ENCODE measurements around the gene CTSV.
"Not testable (repeated sequence)": the region's sequence is repeated elsewhere in the genome, so short reads cannot be mapped to it uniquely, and the experiment has no call there.

DNA sequence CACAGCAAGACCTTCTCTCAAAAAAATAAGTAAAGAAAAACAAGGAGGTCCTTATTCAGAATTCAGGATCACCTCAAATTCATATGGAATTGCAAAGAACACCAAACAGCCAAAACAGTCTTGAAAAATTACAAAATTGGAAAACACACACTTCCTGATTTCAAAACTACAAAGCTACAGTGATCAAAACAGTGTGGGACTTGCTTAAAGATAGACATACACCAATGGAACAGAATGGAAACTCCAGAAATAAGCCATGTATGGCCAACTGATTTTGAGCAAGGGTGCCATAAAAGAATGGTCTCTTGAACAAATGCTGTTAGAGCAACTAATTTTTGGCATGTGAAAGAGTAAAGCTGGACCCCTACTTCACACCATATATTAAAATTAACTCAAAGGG is 36.7 kb downstream of the CTSV start:
- TF ChIP-seq, protein P1, sequence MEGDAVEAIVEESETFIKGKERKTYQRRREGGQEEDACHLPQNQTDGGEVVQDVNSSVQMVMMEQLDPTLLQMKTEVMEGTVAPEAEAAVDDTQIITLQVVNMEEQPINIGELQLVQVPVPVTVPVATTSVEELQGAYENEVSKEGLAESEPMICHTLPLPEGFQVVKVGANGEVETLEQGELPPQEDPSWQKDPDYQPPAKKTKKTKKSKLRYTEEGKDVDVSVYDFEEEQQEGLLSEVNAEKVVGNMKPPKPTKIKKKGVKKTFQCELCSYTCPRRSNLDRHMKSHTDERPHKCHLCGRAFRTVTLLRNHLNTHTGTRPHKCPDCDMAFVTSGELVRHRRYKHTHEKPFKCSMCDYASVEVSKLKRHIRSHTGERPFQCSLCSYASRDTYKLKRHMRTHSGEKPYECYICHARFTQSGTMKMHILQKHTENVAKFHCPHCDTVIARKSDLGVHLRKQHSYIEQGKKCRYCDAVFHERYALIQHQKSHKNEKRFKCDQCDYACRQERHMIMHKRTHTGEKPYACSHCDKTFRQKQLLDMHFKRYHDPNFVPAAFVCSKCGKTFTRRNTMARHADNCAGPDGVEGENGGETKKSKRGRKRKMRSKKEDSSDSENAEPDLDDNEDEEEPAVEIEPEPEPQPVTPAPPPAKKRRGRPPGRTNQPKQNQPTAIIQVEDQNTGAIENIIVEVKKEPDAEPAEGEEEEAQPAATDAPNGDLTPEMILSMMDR (optimal IDR thresholded peaks at IDR 0.05 in 1 of 3, IDR thresholded peaks at IDR 0.05 in 1 of 3, conservative IDR thresholded peaks at IDR 0.05 in 1 of 3; ENCODE audit: extremely low read depth in 1 of 3, insufficient read depth in 2 of 3, low read length in 3 of 3): not testable (repeated sequence)
- TF ChIP-seq EZH2 (IDR thresholded peaks at IDR 0.05; ENCODE audit: low read length): not testable (repeated sequence)
